GM23338 (cell line): ENCODE results near the gene PLXND1. TPM values are rescaled to one million over a fixed set of nuclear protein-coding genes. Genes with fewer than 3 reads are reported as not detected.

ENCODE experiments used
- ATAC-seq: fragments of 200-7000 bp; cut with Tn5 transposase; 3 replicates; pipeline ENCODE4 v1.9.1; 2020
- DNase-seq: peaks from one replicate; pipeline ENCODE4 v3.0.0-alpha.2; 2015; ENCODE audit warnings: low spot score
- H2AFZ ChIP-seq: fragments of 200-600 bp; sonication (generic); 2 replicates; pipeline ENCODE4 v1.8.0; 2016; ENCODE audit warnings: antibody characterized with exemption, mild to moderate bottlenecking, moderate library complexity
- H3F3A ChIP-seq: fragments of 200-600 bp; sonication (generic); replicated peaks from 2 replicates; pipeline ENCODE4 v1.8.0; 2017; ENCODE audit warnings: antibody characterized with exemption, mixed run types, low read depth
- H3K27ac ChIP-seq: fragments of 200-600 bp; sonication (generic); 2 replicates; pipeline ENCODE4 v1.6.1; 2016; ENCODE audit warnings: low read depth
- H3K27me3 ChIP-seq: fragments of 200-600 bp; sonication (generic); 2 replicates; pipeline ENCODE4 v1.8.0; 2016; ENCODE audit warnings: mild to moderate bottlenecking, mixed run types, moderate library complexity; ENCODE audit not compliant: insufficient read depth
- H3K36me3 ChIP-seq: fragments of 200-600 bp; sonication (generic); 2 replicates; pipeline ENCODE4 v1.8.0; 2016; ENCODE audit warnings: mild to moderate bottlenecking; ENCODE audit not compliant: insufficient read depth
- H3K4me1 ChIP-seq: fragments of 200-600 bp; sonication (generic); 2 replicates; pipeline ENCODE4 v1.8.0; 2016; ENCODE audit warnings: mild to moderate bottlenecking, moderate library complexity; ENCODE audit not compliant: insufficient read depth
- H3K4me2 ChIP-seq: fragments of 200-600 bp; sonication (generic); 2 replicates; pipeline ENCODE4 v1.7.1; 2017; ENCODE audit warnings: mixed run types
- H3K4me3 ChIP-seq: fragments of 200-600 bp; sonication (generic); 2 replicates; pipeline ENCODE4 v1.6.1; 2016; ENCODE audit warnings: mixed run types
- H3K79me2 ChIP-seq: fragments of 200-600 bp; sonication (generic); replicated peaks from 2 replicates; pipeline ENCODE4 v1.8.0; 2017; ENCODE audit warnings: mild to moderate bottlenecking; ENCODE audit not compliant: insufficient read depth
- H3K9me2 ChIP-seq: fragments of 200-600 bp; sonication (generic); 2 replicates; pipeline ENCODE4 v1.8.0; 2017; ENCODE audit not compliant: insufficient read depth
- H4K20me1 ChIP-seq: fragments of 200-600 bp; sonication (generic); replicated peaks from 2 replicates; pipeline ENCODE4 v1.8.0; 2017; ENCODE audit warnings: mild to moderate bottlenecking; ENCODE audit not compliant: insufficient read depth
- H3K27ac Mint-ChIP-seq: 2 replicates; pipeline ENCODE4 v1.8.0; 2020; ENCODE audit warnings: inconsistent platforms, mild to moderate bottlenecking, moderate library complexity, mixed read lengths
- H3K27me3 Mint-ChIP-seq: 3 replicates; pipeline ENCODE4 v1.8.0; 2022; ENCODE audit warnings: low read depth, mild to moderate bottlenecking, moderate library complexity, mixed read lengths, inconsistent platforms; ENCODE audit not compliant: insufficient read depth, poor library complexity
- H3K36me3 Mint-ChIP-seq: 3 replicates; pipeline ENCODE4 v1.8.0; 2021; ENCODE audit warnings: low read depth, mild to moderate bottlenecking, inconsistent platforms, moderate library complexity, mixed read lengths
- H3K4me1 Mint-ChIP-seq: 3 replicates; pipeline ENCODE4 v1.8.0; 2020; ENCODE audit warnings: mild to moderate bottlenecking, inconsistent platforms, mixed read lengths
- H3K4me3 Mint-ChIP-seq: 3 replicates; pipeline ENCODE4 v1.8.0; 2021; ENCODE audit warnings: moderate library complexity, mild to moderate bottlenecking, inconsistent platforms, mixed read lengths
- H3K9me3 Mint-ChIP-seq: 3 replicates; pipeline ENCODE4 v1.8.0; 2020; ENCODE audit warnings: moderate library complexity, mild to moderate bottlenecking, inconsistent platforms, mixed read lengths
- CREB1 ChIP-seq: fragments of 250-450 bp; sonication (Bioruptor Pico); IDR thresholded peaks from 2 replicates; pipeline ENCODE4 v1.5.0; 2020; ENCODE audit warnings: low read depth, mild to moderate bottlenecking, moderate library complexity
- EZH2phosphoT487 ChIP-seq: fragments of 200-600 bp; sonication (generic); IDR thresholded peaks from one replicate; pipeline ENCODE4 v1.8.1; 2018; ENCODE audit warnings: antibody characterized with exemption; ENCODE audit not compliant: unreplicated experiment
- JUNB ChIP-seq: IDR thresholded peaks from one replicate; pipeline ENCODE4 v1.6.1; 2016; ENCODE audit warnings: antibody characterized with exemption; ENCODE audit not compliant: unreplicated experiment
- STAT1 ChIP-seq: IDR thresholded peaks from one replicate; pipeline ENCODE4 v1.6.1; 2016; ENCODE audit warnings: antibody characterized with exemption; ENCODE audit not compliant: unreplicated experiment
- ZNF114 ChIP-seq: fragments of 250-450 bp; sonication (Bioruptor Pico); IDR thresholded peaks from 2 replicates; pipeline ENCODE4 v1.5.0; 2020; ENCODE audit warnings: mild to moderate bottlenecking, moderate library complexity
- ZNF331 ChIP-seq: fragments of 250-450 bp; sonication (Bioruptor Pico); IDR thresholded peaks from 2 replicates; pipeline ENCODE4 v1.5.0; 2020; ENCODE audit warnings: low read depth, mild to moderate bottlenecking, moderate library complexity
- ZNF462 ChIP-seq: fragments of 250-450 bp; sonication (Bioruptor Pico); IDR thresholded peaks from 2 replicates; pipeline ENCODE4 v1.5.0; 2020; ENCODE audit warnings: mild to moderate bottlenecking, moderate library complexity
- polyA plus RNA-seq: library from polyadenylated mRNA; unstranded; fragments of >200 nt; fragmentation: Nextera tagmentation; extraction: Ambion mirVana; gene quantifications from 2 replicates; pipeline ENCODE4 v1.2.1, GENCODE V29; 2016
- total RNA-seq: library from RNA; depleted of rRNA; stranded (reverse); fragments of >200 nt; shearing (Covaris generic); gene quantifications from 2 replicates; pipeline ENCODE4 v1.2.3, GENCODE V29; 2014

PLXND1 gene
- total and polyA plus RNA-seq, 2 experiments from 2014 or later = 13.3 to 60.4 TPM

DNA sequence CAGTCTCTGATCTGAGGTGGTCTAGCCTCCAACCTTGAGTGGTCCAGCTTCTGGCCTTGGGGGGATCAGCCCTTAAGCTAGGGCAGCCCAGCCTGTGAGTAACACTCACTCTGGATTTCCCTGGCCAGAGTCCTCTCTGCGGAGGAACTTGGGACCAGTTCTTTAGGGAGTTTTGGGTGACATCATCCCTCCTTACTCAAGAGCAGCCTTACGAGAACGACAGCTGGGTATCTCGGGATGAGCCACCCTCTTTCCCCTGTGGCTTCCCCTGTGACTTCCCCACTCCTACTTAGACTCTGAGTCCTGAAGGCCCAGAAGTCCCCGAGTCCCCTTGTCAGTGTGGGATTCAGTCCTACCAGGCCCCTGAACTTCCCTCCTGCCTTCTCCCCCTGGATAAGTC is 10.2 kb upstream of the PLXND1 start (continued):
- TF ChIP-seq ZNF462 (CRISPR knock-in tag) = no peak
- no peak for TF ChIP-seq ZNF331 (CRISPR knock-in tag)

DNA sequence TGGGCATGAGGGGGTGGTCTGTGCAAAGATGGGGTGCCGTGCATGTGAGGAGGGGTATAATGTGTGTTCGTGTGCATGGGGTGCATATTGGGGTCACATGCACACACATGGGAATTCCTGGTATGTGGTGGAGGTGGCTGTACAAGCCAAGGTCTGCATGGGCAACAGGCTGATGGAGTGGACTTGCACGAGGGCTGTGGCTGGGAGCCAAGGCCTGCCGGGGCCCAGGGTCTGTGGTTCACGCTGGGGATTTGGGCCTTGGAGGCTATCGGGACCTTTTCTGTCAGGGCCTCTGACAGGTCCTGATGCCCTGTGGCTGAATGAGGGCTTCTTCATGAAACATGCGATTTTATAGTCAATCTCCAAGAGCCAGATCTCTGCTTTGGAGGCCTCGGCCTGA is 9.8 kb upstream of the PLXND1 start:
- Histone ChIP-seq H3F3A (no peaks in the 10 kb centered on the region), H2AFZ (no peak overlapping the region), H3K27me3 (no peaks in the 10 kb centered on the region), H3K79me2 (no peaks in the 10 kb centered on the region), H3K4me2 (no peak overlapping the region), H3K4me1 (peaks cover 11% of the 10 kb centered on the region; the same call in 1 of the 2 replicates), H3K4me3 (no peak overlapping the region), H3K36me3 (no peaks in the 10 kb centered on the region), H4K20me1 (no peaks in the 10 kb centered on the region), H3K27ac (no peak overlapping the region), H3K9me2 (no peaks in the 10 kb centered on the region)
- Mint-ChIP-seq H3K4me1 (peaks cover 17% of the 10 kb centered on the region), H3K4me3 (no peak overlapping the region), H3K36me3 (no peaks in the 10 kb centered on the region), H3K27ac (no peak overlapping the region), H3K27me3 (peaks cover 11% of the 10 kb centered on the region), H3K9me3 (no peaks in the 10 kb centered on the region; the same call in 2 of the 3 replicates)
- DNase-seq (no peak), ATAC-seq (no peak)
- TF ChIP-seq EZH2phosphoT487 (no peak), CREB1 (CRISPR knock-in tag) (no peak), ZNF114 (CRISPR knock-in tag) (no peak), JUNB (no peak), STAT1 (no peak), ZNF462 (CRISPR knock-in tag) (no peak)
